Endodermal cell (in vitro differentiated cells): ENCODE data around the gene SLC12A9. TPM values are rescaled to one million over a fixed set of nuclear protein-coding genes. Genes with fewer than 3 reads are reported as not detected.

Experiments
- DNase-seq: peaks from one replicate; pipeline ENCODE4 v3.0.0-alpha.2; 2017
- H3K27ac ChIP-seq: 2 replicates; pipeline ENCODE4 v1.5.1; 2013; ENCODE audit warnings: mild to moderate bottlenecking, low read depth, low read length, moderate library complexity
- H3K27me3 ChIP-seq: 2 replicates; pipeline ENCODE4 v1.6.1; 2013; ENCODE audit warnings: mild to moderate bottlenecking, low read length, moderate library complexity; ENCODE audit not compliant: insufficient read depth, control insufficient read depth, poor library complexity, severe bottlenecking
- H3K36me3 ChIP-seq: 2 replicates; pipeline ENCODE4 v1.7.0; 2013; ENCODE audit warnings: mild to moderate bottlenecking, low read length, moderate library complexity; ENCODE audit not compliant: control insufficient read depth, insufficient read depth
- H3K4me1 ChIP-seq: one replicate; pipeline ENCODE4 v1.7.0; 2013; ENCODE audit warnings: low read length; ENCODE audit not compliant: control insufficient read depth, insufficient read depth
- H3K4me3 ChIP-seq: 2 replicates; pipeline ENCODE4 v1.5.1; 2013; ENCODE audit warnings: mild to moderate bottlenecking, low read length, moderate library complexity
- H3K9ac ChIP-seq: 2 replicates; pipeline ENCODE4 v1.6.1; 2013; ENCODE audit warnings: mild to moderate bottlenecking, low read length, moderate library complexity; ENCODE audit not compliant: poor library complexity, severe bottlenecking; ENCODE audit errors: extremely low read depth
- H3K9me3 ChIP-seq: 2 replicates; pipeline ENCODE4 v1.6.1; 2013; ENCODE audit warnings: mild to moderate bottlenecking, low read length, moderate library complexity; ENCODE audit not compliant: control insufficient read depth
- H3K27ac Mint-ChIP-seq: 2 replicates; pipeline ENCODE4 v1.8.0; 2020; ENCODE audit warnings: mixed read lengths
- H3K27me3 Mint-ChIP-seq: 2 replicates; pipeline ENCODE4 v1.8.0; 2021; ENCODE audit warnings: mild to moderate bottlenecking, mixed read lengths; ENCODE audit not compliant: insufficient read depth
- H3K36me3 Mint-ChIP-seq: 2 replicates; pipeline ENCODE4 v1.8.0; 2020; ENCODE audit warnings: low read depth, mixed read lengths
- H3K4me1 Mint-ChIP-seq: 2 replicates; pipeline ENCODE4 v1.8.0; 2020; ENCODE audit warnings: mixed read lengths
- H3K4me3 Mint-ChIP-seq: 2 replicates; pipeline ENCODE4 v1.8.0; 2020; ENCODE audit warnings: mild to moderate bottlenecking, moderate library complexity, mixed read lengths
- H3K9me3 Mint-ChIP-seq: 2 replicates; pipeline ENCODE4 v1.8.0; 2020; ENCODE audit warnings: mild to moderate bottlenecking, mixed read lengths
- WGBS, 2 experiments: methylation state at CpG; one replicate each; pipeline versions ENCODE4 v1.1.5 to v1.1.7; 2013; ENCODE audit warnings: missing lambda C conversion rate in 2 of 2, mixed read lengths in 1 of 2; ENCODE audit not compliant: insufficient coverage in 1 of 2, insufficient read length in 1 of 2; 5-methylcytosine and 5-hydroxymethylcytosine counted together
- total RNA-seq, 2 donors: library from RNA; stranded (reverse); fragmentation: NEBNext Ultra II Directional in 1 of 2; extraction: Animal tissue kit (Norgen Biotek cat#: 25700) in 1 of 2; gene quantifications; 2 replicates in 1 of 2; 3 replicates in 1 of 2; pipeline ENCODE4 v1.2.1, GENCODE V29; 2021
- TF ChIP-seq, protein P1 (sequence below): fragments of 200-600 bp; sonication (generic); conservative IDR thresholded peaks from 2 replicates; pipeline ENCODE4 v1.5.0; 2021; ENCODE audit warnings: antibody characterized with exemption, mild to moderate bottlenecking

Gene SLC12A9
- total RNA-seq, 2 donors from 2014 or later = 22.5 to 35.1 TPM

DNA sequence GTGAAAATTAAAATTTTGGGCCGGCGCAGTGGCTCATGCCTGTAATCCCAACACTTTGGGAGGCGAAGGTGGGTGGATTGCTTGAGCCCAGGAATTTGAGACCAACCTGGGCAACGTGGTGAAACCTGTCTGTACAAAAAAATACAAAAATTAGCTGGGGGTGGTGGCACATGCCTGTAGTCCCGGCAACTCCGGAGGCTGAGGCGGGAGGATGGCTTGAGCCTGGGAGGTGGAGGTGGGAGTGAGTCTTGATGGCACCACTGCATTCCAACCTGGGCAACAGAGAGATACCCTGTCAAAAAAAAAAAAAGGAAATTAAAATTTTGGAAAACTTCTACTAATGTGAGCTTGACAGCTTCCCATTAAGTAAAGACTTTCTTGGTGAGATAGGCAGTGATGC is 25.5 kb downstream of the SLC12A9 start:
- Mint-ChIP-seq H3K27ac (no peak overlapping the region), H3K36me3 (peaks cover 80% of the 10 kb centered on the region), H3K9me3 (no peaks in the 10 kb centered on the region), H3K4me3 (no peak overlapping the region), H3K4me1 (peaks cover 21% of the 10 kb centered on the region), H3K27me3 (no peaks in the 10 kb centered on the region)
- TF ChIP-seq, protein P1, sequence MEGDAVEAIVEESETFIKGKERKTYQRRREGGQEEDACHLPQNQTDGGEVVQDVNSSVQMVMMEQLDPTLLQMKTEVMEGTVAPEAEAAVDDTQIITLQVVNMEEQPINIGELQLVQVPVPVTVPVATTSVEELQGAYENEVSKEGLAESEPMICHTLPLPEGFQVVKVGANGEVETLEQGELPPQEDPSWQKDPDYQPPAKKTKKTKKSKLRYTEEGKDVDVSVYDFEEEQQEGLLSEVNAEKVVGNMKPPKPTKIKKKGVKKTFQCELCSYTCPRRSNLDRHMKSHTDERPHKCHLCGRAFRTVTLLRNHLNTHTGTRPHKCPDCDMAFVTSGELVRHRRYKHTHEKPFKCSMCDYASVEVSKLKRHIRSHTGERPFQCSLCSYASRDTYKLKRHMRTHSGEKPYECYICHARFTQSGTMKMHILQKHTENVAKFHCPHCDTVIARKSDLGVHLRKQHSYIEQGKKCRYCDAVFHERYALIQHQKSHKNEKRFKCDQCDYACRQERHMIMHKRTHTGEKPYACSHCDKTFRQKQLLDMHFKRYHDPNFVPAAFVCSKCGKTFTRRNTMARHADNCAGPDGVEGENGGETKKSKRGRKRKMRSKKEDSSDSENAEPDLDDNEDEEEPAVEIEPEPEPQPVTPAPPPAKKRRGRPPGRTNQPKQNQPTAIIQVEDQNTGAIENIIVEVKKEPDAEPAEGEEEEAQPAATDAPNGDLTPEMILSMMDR = no peak
- no peak overlapping the region for H3K27ac ChIP-seq
- 88 to 93% methylated on average over 2 to 7 of the region's 7 CpGs for WGBS, 2 experiments
- H3K27me3 ChIP-seq = no peaks in the 10 kb centered on the region
- H3K36me3 ChIP-seq = peaks cover 72% of the 10 kb centered on the region
- no peaks in the 10 kb centered on the region for H3K9me3 ChIP-seq
- H3K9ac ChIP-seq = no peak overlapping the region
- DNase-seq = no peak
- H3K4me3 ChIP-seq = peak overlapping the region; percentile 11
- peaks cover 5% of the 10 kb centered on the region for H3K4me1 ChIP-seq

DNA sequence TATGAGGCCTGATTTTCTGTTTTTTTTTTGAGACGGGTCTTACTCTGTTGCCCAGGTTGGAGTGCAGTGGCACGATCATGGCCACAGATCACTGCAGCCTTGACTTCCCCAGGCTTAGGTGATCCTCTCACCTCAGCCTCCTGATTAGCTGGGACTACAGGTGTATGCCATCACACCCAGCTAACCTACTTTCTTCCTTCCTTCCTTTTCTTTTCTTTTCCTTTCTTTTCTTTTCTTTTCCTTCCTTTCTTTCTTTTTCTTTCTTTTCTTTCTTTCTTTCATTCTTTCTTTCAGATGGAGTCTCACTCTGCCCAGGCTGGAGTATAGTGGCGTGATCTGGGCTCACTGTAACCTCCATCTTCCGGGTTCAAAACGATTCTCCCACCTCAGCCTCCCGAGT is 26.2 kb downstream of the SLC12A9 start:
- Mint-ChIP-seq H3K27ac (no peak overlapping the region), H3K36me3 (peaks cover 80% of the 10 kb centered on the region), H3K9me3 (no peaks in the 10 kb centered on the region), H3K27me3 (no peaks in the 10 kb centered on the region), H3K4me1 (peaks cover 21% of the 10 kb centered on the region), H3K4me3 (no peak overlapping the region)
- no peak for DNase-seq
- no peaks in the 10 kb centered on the region for H3K9me3 ChIP-seq
- H3K27ac ChIP-seq = no peak overlapping the region
- TF ChIP-seq, protein P1 = no peak
- H3K36me3 ChIP-seq = peaks cover 72% of the 10 kb centered on the region
- no peak overlapping the region for H3K4me3 ChIP-seq
- no peaks in the 10 kb centered on the region for H3K27me3 ChIP-seq
- peaks cover 5% of the 10 kb centered on the region for H3K4me1 ChIP-seq
- H3K9ac ChIP-seq = no peak overlapping the region
- WGBS, 2 experiments = 90 to 95% methylated on average over 5 to 6 of the region's 6 CpGs

DNA sequence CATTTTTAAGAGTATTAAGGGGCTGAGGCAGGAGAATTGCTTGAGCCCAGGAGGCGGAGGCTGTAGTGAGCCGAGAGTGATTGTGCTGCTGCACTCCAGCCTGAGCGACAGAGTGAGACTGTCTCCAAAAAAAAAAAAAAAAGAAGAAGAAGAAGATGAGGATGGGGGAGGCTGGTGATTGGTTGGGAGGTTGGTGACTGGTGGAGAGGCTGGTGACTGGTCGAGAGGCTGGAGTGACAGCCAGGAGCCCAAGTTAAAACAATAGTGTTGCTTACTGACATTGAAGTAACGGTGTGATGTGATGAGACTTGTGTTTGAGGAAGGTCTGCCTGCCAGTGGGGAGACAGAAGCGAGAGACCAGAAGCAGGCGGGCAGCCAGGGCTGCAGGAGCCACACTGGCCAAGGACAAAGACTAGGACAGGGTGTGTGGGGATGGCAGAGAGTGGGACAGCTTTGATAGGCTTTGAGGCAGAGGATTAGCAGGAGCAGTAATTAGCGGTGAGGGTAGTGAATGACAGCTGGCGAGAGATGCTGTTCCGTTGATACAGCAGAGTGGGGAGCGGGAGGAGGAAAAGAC is 27.3 kb downstream of the SLC12A9 start:
- TF ChIP-seq, protein P1 = no peak
- no peak overlapping the region for H3K4me3 Mint-ChIP-seq
- Histone ChIP-seq H3K27me3 (no peaks in the 10 kb centered on the region), H3K36me3 (peaks cover 77% of the 10 kb centered on the region), H3K4me1 (no peaks in the 10 kb centered on the region), H3K27ac (no peak overlapping the region), H3K9ac (no peak overlapping the region), H3K9me3 (no peaks in the 10 kb centered on the region), H3K4me3 (no peak overlapping the region)
- no peaks in the 10 kb centered on the region for H3K27me3 Mint-ChIP-seq
- no peaks in the 10 kb centered on the region for H3K9me3 Mint-ChIP-seq
- DNase-seq = no peak
- H3K36me3 Mint-ChIP-seq = peaks cover 82% of the 10 kb centered on the region
- peak overlapping the region; percentile 11 for H3K27ac Mint-ChIP-seq
- H3K4me1 Mint-ChIP-seq = peaks cover 16% of the 10 kb centered on the region
- WGBS, 2 experiments = 87 to 90% methylated on average over 10 to 11 of the region's 11 CpGs
